ENCODE results near the gene AKAP13. TPM values are rescaled to one million over a fixed set of nuclear protein-coding genes. Genes with fewer than 3 reads are reported as not detected.

Gene AKAP13
- 108 to 150 TPM (median 123 TPM) in 5 replicates for total RNA-seq (2022; extraction: Qiagen RNA extraction)

GRCh38 chr15:85380217-85380811, at the start of gene AKAP13:
TSS of gene AKAP13 (plus strand) at chr15:85380603. CDS start at chr15:85485721, 105,118 bp downstream.

GRCh38 chr15:85794598-85795336, 414.4 kb downstream of the AKAP13 start, which contains the start of gene KLHL25:
TSS of gene KLHL25 (minus strand) at chr15:85794925. CDS start at chr15:85769810, 25,115 bp downstream.

